ENCODE measurements around the gene LCE1E.

LCE1E gene

GRCh38 chr1:152786077-152786476 is at the start of gene LCE1E:
Gene LCE1E, plus strand, starts transcription at chr1:152786257. Its CDS starts 1,043 bp downstream, at chr1:152787300.
- Histone ChIP-seq H4K20me1 (ENCODE audit: insufficient read depth, low read length) (no peaks in the 10 kb centered on the region), H3K79me2 (ENCODE audit: low read length) (no peaks in the 10 kb centered on the region), H3K4me3 (ENCODE audit: low read length) (no peak within 1 kb of the TSS), H3K4me2 (ENCODE audit: low read depth, low read length) (no peak within 1 kb of the TSS), H3K9me2 (replicated peaks; ENCODE audit: insufficient read depth, low read length) (no peaks in the 10 kb centered on the region), H3K36me3 (replicated peaks; ENCODE audit: insufficient read depth, low read length) (no peaks in the 10 kb centered on the region), H3K27me3 (replicated peaks; ENCODE audit: insufficient read depth, low read length) (no peaks in the 10 kb centered on the region), H3K27ac (ENCODE audit: low read length) (no peak within 1 kb of the TSS), H3K4me1 (ENCODE audit: low read length) (no peaks in the 10 kb centered on the region), H3K9me3 (replicated peaks; ENCODE audit: insufficient read depth, low read length) (no peaks in the 10 kb centered on the region), H2AFZ (ENCODE audit: low read length) (peak within 1 kb of the TSS; percentile 26; the same call in 1 of the 2 replicates), H3F3A (ENCODE audit: insufficient read depth, low read length) (no peaks in the 10 kb centered on the region), H3K9ac (ENCODE audit: low read length) (no peak within 1 kb of the TSS)
- TF ChIP-seq CTCF (IDR thresholded peaks at IDR 0.05; ENCODE audit: low read length) (0 out of 2 replicates have a peak, but pooled peaks have one; percentile 7), EZH2 (optimal IDR thresholded peaks at IDR 0.05; ENCODE audit: low read depth, low read length) (no peak), EZH2phosphoT487 (IDR thresholded peaks at IDR 0.05; ENCODE audit: low read length) (no peak)
- DNase-seq, result peak; percentile 51

- no peak overlapping the region for H3K4me3 ChIP-seq (ENCODE audit: low read length)
- no peaks in the 10 kb centered on the region for H4K20me1 ChIP-seq (ENCODE audit: insufficient read depth, low read length)
- no peaks in the 10 kb centered on the region for H3K79me2 ChIP-seq (ENCODE audit: low read length)
- TF ChIP-seq EZH2phosphoT487 (IDR thresholded peaks at IDR 0.05; ENCODE audit: low read length) (no peak), EZH2 (optimal IDR thresholded peaks at IDR 0.05; ENCODE audit: low read depth, low read length) (no peak), CTCF (IDR thresholded peaks at IDR 0.05; ENCODE audit: low read length) (no peak)
- H3K4me2 ChIP-seq (ENCODE audit: low read depth, low read length), result no peak overlapping the region
- no peaks in the 10 kb centered on the region for H3K9me2 ChIP-seq (replicated peaks; ENCODE audit: insufficient read depth, low read length)
- H3K9ac ChIP-seq (ENCODE audit: low read length), result no peak overlapping the region
- no peaks in the 10 kb centered on the region for H3K9me3 ChIP-seq (replicated peaks; ENCODE audit: insufficient read depth, low read length)
- no peak for DNase-seq
- H3K4me1 ChIP-seq (ENCODE audit: low read length), result no peaks in the 10 kb centered on the region
- H3K36me3 ChIP-seq (replicated peaks; ENCODE audit: insufficient read depth, low read length), result no peaks in the 10 kb centered on the region
- no peak overlapping the region for H3K27ac ChIP-seq (ENCODE audit: low read length)
- H2AFZ ChIP-seq (ENCODE audit: low read length), result no peak overlapping the region
- H3K27me3 ChIP-seq (replicated peaks; ENCODE audit: insufficient read depth, low read length), result no peaks in the 10 kb centered on the region
- H3F3A ChIP-seq (ENCODE audit: insufficient read depth, low read length), result no peaks in the 10 kb centered on the region
Observed at GRCh38 chr1:152737997-152738396, 48.1 kb upstream of the LCE1E start.

GRCh38 chr1:152739841-152740240 is 46.2 kb upstream of the LCE1E start:
- Histone ChIP-seq H3K9me2 (replicated peaks; ENCODE audit: insufficient read depth, low read length) (no peaks in the 10 kb centered on the region), H3K4me2 (ENCODE audit: low read depth, low read length) (no peak overlapping the region), H3F3A (ENCODE audit: insufficient read depth, low read length) (no peaks in the 10 kb centered on the region), H3K27me3 (replicated peaks; ENCODE audit: insufficient read depth, low read length) (no peaks in the 10 kb centered on the region), H3K4me1 (ENCODE audit: low read length) (no peaks in the 10 kb centered on the region), H4K20me1 (ENCODE audit: insufficient read depth, low read length) (no peaks in the 10 kb centered on the region), H3K79me2 (ENCODE audit: low read length) (no peaks in the 10 kb centered on the region), H3K4me3 (ENCODE audit: low read length) (no peak overlapping the region), H3K9me3 (replicated peaks; ENCODE audit: insufficient read depth, low read length) (no peaks in the 10 kb centered on the region), H2AFZ (ENCODE audit: low read length) (no peak overlapping the region), H3K9ac (ENCODE audit: low read length) (no peak overlapping the region), H3K27ac (ENCODE audit: low read length) (no peak overlapping the region), H3K36me3 (replicated peaks; ENCODE audit: insufficient read depth, low read length) (no peaks in the 10 kb centered on the region)
- TF ChIP-seq EZH2 (optimal IDR thresholded peaks at IDR 0.05; ENCODE audit: low read depth, low read length) (no peak), CTCF (IDR thresholded peaks at IDR 0.05; ENCODE audit: low read length) (no peak), EZH2phosphoT487 (IDR thresholded peaks at IDR 0.05; ENCODE audit: low read length) (no peak)
- no peak for DNase-seq

Measured in MM.1S (cell line).